Measurements from ENCODE around the gene OIT3.
"Not testable (repeated sequence)": the region's sequence is repeated elsewhere in the genome, so short reads cannot be mapped to it uniquely, and the experiment has no call there.

OIT3 gene

DNA sequence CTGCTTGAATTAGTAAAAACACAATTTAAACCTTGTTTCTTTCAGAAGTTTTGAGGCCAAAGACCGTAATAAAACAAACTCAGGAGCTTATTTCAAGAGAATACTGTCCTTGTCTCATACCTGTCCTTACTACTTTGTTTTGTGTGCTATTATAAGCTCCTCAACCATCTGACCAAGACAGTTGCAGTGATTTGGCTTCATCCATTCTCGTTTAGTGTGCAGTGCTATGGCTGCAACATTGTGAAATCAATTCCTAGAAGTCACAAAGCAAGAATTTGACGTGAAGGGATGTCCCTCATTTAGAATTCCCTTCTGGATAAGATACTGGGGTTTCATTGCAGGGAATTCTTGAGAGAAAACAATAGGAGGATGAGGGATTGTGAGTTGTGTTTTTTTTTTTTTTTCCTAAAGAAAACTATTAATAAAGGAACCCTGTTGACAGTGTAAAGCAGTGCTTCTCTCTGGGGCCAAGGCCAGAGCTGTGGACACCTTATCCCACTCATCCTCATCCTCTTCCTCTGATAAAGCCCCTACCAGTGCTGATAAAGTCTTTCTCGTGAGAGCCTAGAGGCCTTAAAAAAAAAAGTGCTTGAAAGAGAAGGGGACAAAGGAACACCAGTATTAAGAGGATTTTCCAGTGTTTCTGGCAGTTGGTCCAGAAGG lies at the start of gene OIT3:
Gene OIT3 (plus strand): TSS at position 604 of the 663 bp plus-strand sequence. CDS start 60 bp downstream, outside the sequence.
- DNase-seq: no peak

DNA sequence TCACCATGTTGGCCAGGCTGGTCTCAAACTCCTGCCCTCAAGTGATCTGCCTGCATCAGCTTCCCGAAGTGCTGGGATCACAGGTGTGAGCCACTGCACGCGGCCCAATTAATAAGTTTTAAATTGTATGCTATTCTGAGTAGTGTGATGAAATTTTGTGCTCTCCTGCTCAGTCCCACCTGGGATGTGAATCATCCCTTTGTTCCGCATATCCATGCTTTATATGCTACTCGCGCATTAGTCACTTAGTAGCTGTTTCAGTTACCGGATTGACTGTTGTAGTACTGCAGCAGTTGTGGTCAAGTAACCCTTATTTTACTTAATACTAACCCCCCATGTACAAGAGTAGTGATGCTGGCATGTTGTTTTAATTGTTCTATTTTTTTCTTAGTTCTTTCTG lies 47.3 kb upstream of the OIT3 start:
- DNase-seq: no peak

DNA sequence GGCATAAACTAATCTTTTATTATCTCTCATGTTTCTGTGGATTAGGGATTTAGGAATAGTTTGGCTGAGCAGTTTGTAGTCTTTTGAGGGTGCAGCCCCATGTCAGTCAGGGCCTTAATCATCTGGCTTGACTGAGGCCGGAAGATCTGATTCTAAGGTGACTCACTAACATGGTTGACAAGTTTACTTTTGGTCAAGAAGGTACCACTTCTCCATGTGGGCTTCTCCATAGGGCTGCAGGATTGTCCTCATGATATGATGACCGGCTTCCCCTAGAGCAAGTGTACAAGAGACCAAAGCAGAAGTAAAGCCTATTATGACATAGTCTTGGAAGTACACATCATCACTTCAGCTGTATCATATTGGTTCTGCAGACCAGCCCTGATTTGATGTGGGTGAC lies 45.9 kb upstream of the OIT3 start:
- DNase-seq: no peak

DNA sequence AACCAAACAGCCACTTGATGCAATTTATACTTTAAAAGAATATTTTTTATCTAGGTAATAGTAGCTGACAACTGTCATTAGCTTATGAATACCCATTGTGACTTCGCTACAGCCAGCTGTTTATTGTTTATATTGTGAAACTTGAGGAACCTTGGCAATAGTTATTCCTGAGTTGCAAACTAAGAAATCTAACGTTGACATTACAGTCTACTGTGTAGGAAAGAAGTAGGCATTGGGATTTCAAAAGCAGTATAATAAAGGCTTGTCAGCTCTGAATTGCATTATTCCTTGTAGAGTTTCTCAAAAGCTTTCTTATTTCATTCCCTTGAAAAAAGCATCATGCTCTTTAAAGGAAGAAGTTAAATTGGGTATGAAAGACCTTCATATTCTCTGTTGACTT lies 42.7 kb upstream of the OIT3 start:
- DNase-seq: no peak

DNA sequence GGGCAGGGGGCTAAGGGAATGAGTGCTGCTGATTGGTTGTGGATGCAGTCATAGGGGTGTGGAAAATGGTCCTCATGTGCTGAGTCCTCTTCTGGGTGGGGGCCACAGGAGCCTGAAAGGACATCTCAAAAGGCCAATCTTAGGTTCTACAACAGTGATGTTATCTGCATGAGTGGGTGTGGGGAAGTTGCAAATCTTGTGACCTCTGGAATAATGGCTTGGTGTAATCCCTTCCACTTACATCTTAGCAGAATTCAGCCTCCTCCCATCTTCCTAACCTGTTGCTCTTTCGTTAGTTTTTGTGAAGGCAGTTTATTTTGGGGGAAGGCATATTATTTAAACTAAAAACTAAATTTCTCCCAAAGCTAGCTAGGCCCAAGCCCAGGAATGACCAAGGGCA lies 42.0 kb upstream of the OIT3 start:
- DNase-seq: no peak

DNA sequence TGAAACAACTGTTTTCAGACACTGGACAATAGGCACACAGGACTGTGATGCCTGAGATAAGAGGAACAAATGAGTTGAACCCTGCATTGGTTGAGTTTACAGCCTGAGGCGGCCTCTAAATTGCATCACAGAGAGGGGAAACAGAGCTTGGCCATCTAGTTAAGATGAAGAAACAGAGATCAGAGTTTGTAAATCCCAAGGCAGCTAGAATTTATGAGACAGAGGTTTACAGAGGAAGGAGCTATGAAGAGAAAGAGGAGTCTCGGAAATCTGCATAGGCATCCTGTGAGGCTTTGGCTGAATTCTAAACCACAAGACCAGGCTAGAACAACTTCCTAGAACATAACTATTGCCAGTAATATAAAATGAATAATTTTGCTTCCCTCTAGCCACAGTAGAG lies 41.0 kb upstream of the OIT3 start:
- DNase-seq: no peak

DNA sequence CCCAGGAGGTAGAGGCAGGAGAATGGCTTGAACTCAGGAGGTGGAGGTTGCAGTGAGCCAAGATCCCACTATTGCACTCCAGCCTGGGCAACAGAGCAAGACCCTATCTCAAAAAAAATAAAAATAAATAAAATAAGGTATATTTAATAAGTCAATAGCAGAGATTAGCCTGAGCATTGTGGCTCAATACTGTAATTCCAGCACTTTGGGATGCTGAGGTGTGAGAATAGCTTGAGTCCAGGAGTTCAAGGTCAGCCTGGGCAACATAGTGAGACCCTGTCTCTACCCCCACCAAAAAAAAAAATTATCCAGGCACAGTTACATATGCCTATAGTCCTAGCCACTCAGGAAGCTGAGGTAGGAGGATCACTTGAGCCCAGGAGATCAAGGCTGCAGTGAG lies 38.4 kb upstream of the OIT3 start:
- DNase-seq: no peak

DNA sequence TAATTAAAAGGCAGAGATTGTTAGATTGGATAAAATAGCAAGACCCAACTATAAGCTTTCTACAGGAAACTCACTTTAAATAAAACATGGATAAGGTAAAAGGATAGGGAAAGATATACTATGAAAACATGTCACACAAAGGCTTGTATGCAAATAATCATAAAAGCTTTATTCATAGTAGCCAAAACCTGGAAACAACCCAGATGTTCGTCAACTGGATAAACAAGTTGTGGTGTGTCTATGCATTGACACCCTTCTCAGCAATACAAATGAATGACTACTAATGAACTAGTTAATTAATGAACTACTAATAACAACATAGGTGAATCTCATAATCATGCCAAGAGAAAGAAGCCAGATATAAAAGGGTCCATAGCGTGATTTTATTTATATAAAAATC lies 37.7 kb upstream of the OIT3 start:
- no peak for DNase-seq

DNA sequence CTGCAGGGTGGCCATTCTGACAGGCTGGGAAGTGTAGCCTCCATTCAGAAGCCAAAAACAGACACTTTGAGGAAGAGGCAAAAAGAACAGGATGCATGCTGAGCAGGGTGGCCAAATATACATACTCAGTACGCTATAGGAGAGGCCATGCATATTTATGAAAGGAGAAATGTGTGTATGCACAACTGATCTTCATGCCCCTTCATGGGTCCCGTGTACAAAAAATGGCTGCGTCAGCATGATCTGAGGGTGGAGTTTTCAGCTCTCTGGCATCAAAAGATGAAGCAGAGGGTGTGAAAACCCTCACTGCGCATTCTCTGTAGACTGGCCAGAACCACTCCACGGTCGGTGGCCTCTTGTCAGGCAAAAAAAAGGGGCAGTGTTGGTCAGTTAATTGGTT lies 35.5 kb upstream of the OIT3 start:
- no peak for DNase-seq

DNA sequence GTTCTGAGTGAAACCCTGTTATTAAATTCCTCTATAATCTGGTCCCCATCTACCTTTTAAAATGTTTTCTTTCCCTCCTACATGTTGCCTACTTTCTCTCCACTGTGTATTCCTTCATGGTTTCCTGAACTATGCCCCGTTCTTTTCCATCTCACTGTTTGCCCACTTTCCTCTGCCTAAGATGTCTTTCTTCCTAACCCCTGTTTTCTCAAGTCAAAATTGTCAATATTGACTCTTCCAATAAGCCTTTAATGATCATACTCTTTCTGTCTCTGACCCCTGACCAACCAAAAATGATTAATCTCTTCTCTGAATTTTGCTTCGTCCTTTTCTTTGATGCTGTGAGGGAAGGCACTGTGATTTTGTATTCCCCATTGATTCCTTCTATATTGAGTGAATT lies 30.6 kb upstream of the OIT3 start:
- no peak for DNase-seq

DNA sequence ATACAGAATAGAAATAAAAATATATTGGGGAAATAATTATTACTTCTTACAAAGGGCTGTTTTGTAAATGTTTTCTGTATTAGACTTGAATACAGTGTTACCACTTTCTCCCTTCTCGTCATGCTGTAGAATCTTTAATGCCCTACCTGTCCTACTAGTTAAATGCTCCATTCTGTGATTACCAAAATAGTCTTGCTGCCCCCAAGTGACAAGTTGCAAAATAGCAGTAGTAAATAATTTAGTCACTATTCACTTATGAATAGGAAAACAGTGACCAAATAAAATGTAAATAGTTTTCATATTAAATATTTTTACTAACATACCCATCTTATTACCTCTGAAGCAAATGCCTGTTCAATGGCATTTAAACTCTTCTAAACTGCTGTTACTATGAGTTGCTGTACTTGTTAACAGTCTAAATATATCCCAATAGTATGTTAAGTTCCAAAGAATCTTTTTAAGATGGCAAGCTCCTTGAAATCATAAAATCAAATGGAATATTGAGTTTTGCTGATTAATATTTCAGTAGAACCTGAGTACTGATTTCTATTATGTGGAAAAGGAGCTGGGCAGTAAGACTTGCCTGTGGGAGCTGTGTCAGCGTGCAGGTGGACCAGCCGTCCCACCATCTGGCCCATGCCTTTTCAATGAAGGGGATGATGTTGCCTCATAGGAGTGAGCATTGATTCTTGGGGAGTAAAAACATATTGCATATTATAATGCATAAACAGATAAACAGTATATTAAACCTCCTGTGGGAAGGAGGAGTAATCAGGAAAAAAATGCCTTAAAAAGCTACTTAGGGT lies 18.1 kb upstream of the OIT3 start:
- no peak for DNase-seq

DNA sequence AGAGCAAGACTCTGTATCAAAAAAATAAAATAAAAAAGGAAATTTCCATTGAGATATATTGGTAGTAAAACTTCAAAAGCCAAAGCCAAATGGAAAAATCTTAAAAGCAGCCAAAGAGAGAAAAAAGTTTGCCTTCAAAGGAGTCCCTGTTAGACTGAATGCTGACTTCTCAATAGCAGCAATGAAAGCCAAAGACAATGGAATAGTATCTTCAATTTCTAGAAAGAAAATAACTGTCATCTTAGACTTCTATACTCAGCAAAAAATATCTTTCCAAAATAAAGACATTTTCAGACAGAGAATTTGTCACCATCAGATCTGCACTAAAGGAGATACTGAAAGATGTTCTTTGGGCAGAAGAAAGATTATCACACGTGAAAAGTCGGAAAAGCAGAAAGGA lies 14.3 kb upstream of the OIT3 start:
- no peak for DNase-seq

DNA sequence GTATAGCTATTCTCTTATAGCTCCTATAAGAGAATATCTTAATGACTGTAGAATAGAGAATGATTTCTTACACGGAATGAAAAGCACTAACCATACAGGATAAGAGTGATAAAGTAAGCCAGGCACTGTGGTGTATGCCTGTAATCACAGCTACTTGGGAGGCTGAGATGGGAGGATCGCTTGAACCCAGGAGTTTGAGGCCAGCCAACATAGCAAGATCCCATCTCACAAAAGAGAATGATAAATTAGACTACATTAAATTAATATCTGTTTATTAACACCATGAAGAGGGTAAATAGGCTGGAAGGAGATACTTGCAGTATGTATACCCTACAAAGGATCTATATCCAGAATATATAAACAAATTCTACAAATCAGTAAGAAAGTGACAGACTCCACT lies 12.2 kb upstream of the OIT3 start:
- no peak for DNase-seq

DNA sequence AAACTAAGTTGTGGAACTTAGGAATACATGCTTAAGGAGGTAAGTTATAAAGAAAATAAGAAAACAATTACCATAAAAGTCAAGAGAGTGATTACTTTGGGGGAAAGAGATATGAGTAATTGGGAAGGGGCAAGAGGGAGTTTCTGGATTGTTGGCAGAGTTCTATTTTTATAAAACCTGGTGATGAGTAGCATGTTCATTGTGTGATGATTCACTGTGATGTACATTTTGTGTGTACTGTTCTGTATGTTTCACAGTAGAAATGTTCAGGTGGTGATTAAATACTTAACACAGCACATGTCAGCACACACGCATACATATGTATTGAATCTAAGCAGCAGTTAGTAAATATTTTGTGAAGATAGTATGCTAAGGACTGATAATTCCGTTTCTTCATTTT lies 9.7 kb upstream of the OIT3 start:
- no peak for DNase-seq

DNA sequence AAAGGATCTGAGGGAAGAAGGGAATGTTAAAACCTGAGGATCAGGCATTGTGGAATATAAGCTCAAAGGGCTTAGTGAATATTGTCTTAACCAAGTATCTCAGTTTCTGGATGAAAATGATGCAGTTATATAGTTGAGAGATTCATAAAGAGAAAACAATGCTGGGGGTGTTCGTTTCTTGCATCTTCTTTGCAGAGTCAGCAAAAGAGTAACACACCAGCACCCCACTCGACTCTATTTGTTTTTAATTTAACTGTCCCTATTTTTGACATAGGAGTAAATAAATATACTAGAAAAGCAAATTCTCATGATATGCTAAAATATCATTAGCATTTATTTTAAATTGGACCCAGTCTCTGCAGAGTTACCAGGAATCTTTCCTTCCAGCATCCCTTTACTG lies 7.6 kb upstream of the OIT3 start:
- DNase-seq: no peak

DNA sequence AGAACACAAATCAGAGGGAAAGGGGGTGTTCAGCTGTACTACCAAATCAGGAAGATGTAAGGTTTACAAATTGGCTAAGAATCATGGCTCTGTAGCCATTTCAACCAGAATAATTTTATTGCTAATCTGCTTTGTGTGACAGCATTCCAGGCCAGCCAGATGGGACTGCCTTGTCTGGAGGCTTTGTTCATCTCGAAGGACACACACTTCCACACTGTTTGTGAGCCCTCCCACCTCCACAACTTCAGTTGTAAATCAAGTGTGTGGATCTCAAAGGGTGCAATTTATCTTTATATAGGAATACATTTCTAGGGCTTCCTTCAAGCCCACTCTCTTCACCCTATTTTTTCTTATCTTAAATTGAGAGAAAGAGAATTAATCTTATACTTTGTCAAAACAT lies 6.9 kb upstream of the OIT3 start:
- DNase-seq: no peak

DNA sequence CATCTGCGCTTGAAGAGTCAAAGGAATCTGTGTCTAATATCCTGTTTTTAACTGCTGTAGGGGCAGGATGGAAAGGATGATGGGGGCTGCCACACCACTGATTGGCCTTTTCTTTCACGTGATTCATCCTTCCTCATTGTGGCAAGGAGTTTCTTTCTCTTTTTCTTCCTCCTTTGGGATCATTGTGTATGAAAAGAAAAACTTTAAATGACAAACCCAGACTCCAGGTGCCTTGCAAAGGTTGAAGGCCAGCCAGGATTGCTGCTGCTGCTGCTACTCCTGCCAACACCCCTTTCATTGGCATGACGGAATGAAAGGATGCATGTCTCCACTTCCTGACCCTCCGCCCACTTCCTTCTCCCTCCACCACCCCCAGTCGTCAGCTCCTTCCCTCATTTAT lies 6.5 kb upstream of the OIT3 start:
- no peak for DNase-seq

DNA sequence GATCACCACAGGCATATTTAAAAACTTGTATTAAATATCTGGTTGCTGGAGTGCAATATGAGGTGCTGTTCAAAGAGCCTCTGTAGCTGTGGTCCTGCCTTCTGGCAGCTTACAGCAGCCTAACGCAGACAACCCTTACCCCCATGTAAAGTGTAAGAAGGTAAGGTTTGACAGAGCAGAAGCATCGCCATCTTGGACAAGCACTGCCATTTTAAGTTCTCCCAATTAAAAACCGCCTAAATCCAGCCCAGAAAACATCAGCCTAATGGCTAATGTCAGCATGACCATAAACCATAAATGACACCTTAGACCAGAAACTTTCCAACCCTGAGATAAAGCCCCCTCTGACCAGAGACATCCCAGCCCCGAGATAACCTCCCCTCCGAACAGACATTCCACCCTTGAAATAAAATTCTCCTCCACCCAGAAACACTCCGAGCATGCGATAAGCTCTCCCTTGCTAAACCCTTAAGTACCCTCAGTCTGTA lies 5.3 kb upstream of the OIT3 start:
- DNase-seq: no peak

DNA sequence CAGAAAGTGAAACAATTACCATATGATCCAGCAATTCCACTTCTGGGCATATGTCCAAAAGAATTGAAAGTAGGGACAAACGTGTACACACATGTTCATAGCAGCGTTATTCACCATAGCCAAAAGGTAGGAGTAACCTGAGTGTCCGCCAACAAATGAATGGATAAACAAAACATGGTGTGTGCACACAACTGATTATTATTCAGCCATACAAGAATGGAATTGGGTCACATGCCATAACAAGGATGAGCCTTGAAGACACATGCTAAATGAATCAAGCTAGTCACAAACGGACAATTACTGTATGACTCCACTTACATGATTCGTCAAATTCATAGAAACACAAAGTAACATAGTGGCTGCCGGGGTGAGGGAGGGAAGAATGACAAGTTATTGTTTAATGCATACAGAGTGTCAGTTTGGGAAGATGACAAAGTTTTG lies 4.1 kb upstream of the OIT3 start:
- no peak for DNase-seq

DNA sequence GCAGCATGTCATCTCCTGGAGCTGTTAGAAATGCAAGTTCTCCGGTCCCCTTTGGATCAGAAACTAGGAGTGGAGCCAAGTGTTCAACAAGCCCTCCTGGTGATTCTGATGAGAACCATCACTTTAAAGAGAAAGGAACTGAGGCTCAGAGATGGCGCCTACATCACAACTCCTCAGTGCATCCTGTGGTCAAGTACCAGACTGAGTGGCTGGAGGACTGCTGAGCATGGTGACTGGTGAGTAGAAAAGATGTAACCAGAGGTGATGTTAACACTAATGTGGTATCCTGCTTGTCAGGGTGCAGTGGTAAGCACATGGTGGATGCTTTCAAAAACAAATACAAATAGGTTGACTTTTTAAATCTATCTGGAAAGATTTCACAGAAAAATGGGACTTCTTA lies 3.5 kb upstream of the OIT3 start:
- DNase-seq: no peak

DNA sequence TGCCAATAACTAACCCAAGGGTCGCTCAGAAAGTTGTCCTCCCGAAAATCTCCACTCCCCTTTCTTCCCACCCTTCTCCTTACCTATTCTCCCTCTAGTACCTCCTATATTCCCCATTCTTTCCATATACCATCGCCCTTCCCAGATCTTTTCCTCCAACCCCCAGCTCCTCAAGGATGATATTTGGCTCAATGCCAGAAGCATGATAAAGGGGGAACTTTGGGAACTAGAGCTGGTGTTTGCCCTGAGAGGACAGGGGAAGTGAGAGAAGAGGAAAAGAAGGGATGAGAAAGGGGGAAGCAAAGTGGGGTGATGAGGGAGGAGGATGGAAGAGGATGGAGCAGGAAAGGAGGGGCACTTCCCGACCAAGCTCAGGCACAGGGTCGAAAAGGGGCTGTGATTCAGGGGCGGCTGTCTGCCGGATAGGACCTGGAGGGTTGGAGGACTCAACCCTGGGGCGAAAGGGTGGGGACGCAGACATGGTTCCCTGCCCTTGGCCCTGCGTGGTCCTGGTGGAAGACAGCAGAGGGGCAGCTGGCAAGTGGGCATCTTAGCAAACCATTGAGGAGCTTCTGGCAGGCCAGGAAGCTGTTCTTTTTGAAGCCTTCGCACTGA lies 1.8 kb downstream of the OIT3 start:
- DNase-seq: no peak

DNA sequence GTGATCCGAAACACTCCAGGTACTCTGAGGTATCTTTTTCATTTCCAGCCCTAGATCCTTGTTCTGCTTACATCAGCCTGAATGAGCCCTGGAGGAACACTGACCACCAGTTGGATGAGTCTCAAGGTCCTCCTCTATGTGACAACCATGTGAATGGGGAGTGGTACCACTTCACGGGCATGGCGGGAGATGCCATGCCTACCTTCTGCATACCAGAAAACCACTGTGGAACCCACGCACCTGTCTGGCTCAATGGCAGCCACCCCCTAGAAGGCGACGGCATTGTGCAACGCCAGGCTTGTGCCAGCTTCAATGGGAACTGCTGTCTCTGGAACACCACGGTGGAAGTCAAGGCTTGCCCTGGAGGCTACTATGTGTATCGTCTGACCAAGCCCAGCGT lies 5.1 kb downstream of the OIT3 start:
- DNase-seq: no peak

DNA sequence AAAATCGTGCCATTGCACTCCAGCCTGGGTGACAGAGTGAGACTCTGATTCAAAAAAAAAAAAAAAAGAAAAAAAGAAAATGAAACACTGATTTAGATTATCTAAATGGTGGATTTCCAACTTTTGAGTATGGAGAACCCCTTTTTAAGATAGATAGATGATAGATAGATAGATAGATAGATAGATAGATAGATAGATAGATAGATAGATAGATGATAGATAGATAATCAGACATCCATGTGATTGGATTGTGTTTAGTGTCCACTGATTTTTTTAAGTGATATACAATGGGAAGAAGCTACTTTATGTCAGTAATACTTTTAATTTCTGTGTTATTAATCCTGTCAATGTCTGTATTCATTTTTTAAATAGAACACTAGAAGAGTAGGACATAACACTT lies 6.0 kb downstream of the OIT3 start:
- no peak for DNase-seq

DNA sequence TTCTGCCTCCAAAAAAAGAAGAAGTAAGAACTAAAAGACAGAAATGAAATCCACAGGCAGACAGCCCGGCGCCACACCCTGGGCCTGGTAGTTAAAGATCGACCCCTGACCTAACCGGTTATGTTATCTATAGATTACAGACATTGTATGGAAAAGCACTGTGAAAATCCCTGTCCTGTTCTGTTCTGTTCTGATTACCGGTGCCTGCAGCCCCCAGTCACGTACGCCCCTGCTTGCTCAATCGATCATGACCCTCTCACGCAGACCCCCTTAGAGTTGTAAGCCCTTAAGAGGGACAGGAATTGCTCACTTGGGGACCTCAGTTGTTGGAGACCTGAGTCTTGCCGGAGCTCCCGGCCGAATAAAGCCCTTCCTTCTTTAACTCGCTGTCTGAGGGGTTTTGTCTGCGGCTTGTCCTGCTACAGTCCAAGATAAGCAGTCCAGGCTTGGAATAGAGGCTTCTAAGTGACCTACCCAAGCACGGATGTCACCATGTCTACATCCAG lies 10.5 kb downstream of the OIT3 start:
- DNase-seq: not testable (repeated sequence)
